Skin epidermis (tissue), 12 donors: ENCODE data around the gene SLC25A28.

ENCODE experiments used
- H3K27ac ChIP-seq, 21 experiments: fragments of 200-600 bp; sonication (generic) in 11 of 21; one replicate each; pipeline ENCODE4 v1.5.0; 2020; ENCODE audit warnings: mild to moderate bottlenecking in 3 of 21, inconsistent platforms in 2 of 21, moderate library complexity in 2 of 21
- H3K4me3 ChIP-seq, 7 experiments: fragments of 200-600 bp; sonication (generic) in 2 of 7; one replicate each; pipeline ENCODE4 v1.5.0; 2020; ENCODE audit warnings: inconsistent platforms in 2 of 7, mild to moderate bottlenecking in 2 of 7, moderate library complexity in 1 of 7

The SLC25A28 gene

GRCh38 chr10:99595770-99596465 is 24.3 kb downstream of the SLC25A28 start:
- Histone ChIP-seq H3K27ac (peak overlapping the region in 1 of 21 experiments; percentile 7), H3K4me3 (no peak overlapping the region)

- no peak overlapping the region for H3K4me3 ChIP-seq
- H3K27ac ChIP-seq, result no peak overlapping the region
These were observed 25.0 kb downstream of the SLC25A28 start for GRCh38 chr10:99595236-99595635.

GRCh38 chr10:99593312-99593711 is 26.9 kb downstream of the SLC25A28 start:
- no peak overlapping the region for H3K27ac ChIP-seq
- H3K4me3 ChIP-seq, result no peak overlapping the region

- no peak overlapping the region for H3K27ac ChIP-seq
- no peak overlapping the region for H3K4me3 ChIP-seq
These were observed 29.4 kb downstream of the SLC25A28 start for GRCh38 chr10:99590799-99591198.

GRCh38 chr10:99583687-99584086 is 36.6 kb downstream of the SLC25A28 start:
- Histone ChIP-seq H3K4me3 (no peak overlapping the region), H3K27ac (peak overlapping the region in 1 of 21 experiments; percentile 77)

- H3K4me3 ChIP-seq, result no peak overlapping the region
- peak overlapping the region in 1 of 21 experiments; percentile 77 for H3K27ac ChIP-seq
These were observed 37.9 kb downstream of the SLC25A28 start for GRCh38 chr10:99582255-99582770.

GRCh38 chr10:99579971-99580370 is 40.3 kb downstream of the SLC25A28 start:
- no peak overlapping the region for H3K4me3 ChIP-seq
- H3K27ac ChIP-seq, result no peak overlapping the region

GRCh38 chr10:99573790-99574189 is 46.4 kb downstream of the SLC25A28 start:
- H3K4me3 ChIP-seq, result no peak overlapping the region
- H3K27ac ChIP-seq, result no peak overlapping the region

- no peak overlapping the region for H3K27ac ChIP-seq
- H3K4me3 ChIP-seq, result no peak overlapping the region
These were observed 48.4 kb downstream of the SLC25A28 start for GRCh38 chr10:99571816-99572215.

GRCh38 chr10:99569961-99570360 is 50.3 kb downstream of the SLC25A28 start:
- Histone ChIP-seq H3K4me3 (no peak overlapping the region), H3K27ac (no peak overlapping the region)

GRCh38 chr10:99569253-99569939 is 50.8 kb downstream of the SLC25A28 start:
- H3K4me3 ChIP-seq, result no peak overlapping the region
- H3K27ac ChIP-seq, result no peak overlapping the region

- Histone ChIP-seq H3K27ac (no peak overlapping the region), H3K4me3 (no peak overlapping the region)
These were observed 55.1 kb downstream of the SLC25A28 start for GRCh38 chr10:99565166-99565565.

- no peak overlapping the region for H3K4me3 ChIP-seq
- H3K27ac ChIP-seq, result no peak overlapping the region
These were observed 55.9 kb downstream of the SLC25A28 start for GRCh38 chr10:99564361-99564760.

- no peak overlapping the region for H3K4me3 ChIP-seq
- no peak overlapping the region for H3K27ac ChIP-seq
These were observed 57.6 kb downstream of the SLC25A28 start for GRCh38 chr10:99562631-99563030.
